OCI-LY1 (cell line): ENCODE measurements around the gene ENTPD6.

Source experiments
- H2AFZ ChIP-seq: fragments of 200-600 bp; sonication (generic), shearing (Covaris generic); 2 replicates; pipeline ENCODE4 v1.6.0; 2014; ENCODE audit warnings: antibody characterized with exemption, mild to moderate bottlenecking, low read length
- H3F3A ChIP-seq: fragments of 200-600 bp; sonication (generic), shearing (Covaris generic); 2 replicates; pipeline ENCODE4 v1.6.0; 2014; ENCODE audit warnings: mild to moderate bottlenecking, antibody characterized with exemption, low read length, moderate library complexity; ENCODE audit not compliant: insufficient read depth
- H3K27ac ChIP-seq: fragments of 200-600 bp; sonication (generic); 2 replicates; pipeline ENCODE4 v1.5.1; 2014; ENCODE audit warnings: low read length, mixed run types, mild to moderate bottlenecking, low read depth; ENCODE audit not compliant: poor library complexity, severe bottlenecking
- H3K27me3 ChIP-seq: fragments of 200-600 bp; sonication (generic); 2 replicates; pipeline ENCODE4 v1.6.0; 2014; ENCODE audit warnings: antibody characterized with exemption, mild to moderate bottlenecking, low read length, moderate library complexity; ENCODE audit not compliant: insufficient read depth
- H3K36me3 ChIP-seq: fragments of 200-600 bp; sonication (generic); 2 replicates; pipeline ENCODE4 v1.6.1; 2014; ENCODE audit warnings: mild to moderate bottlenecking, antibody characterized with exemption, low read length, moderate library complexity, mixed read lengths; ENCODE audit not compliant: insufficient read depth
- H3K4me1 ChIP-seq: fragments of 200-600 bp; sonication (generic); 2 replicates; pipeline ENCODE4 v1.5.1; 2014; ENCODE audit warnings: mild to moderate bottlenecking, low read length, moderate library complexity; ENCODE audit not compliant: insufficient read depth, severe bottlenecking
- H3K4me2 ChIP-seq: fragments of 200-600 bp; sonication (generic), shearing (Covaris generic); 2 replicates; pipeline ENCODE4 v1.6.1; 2014; ENCODE audit warnings: low read length
- H3K4me3 ChIP-seq: fragments of 200-600 bp; sonication (generic); 2 replicates; pipeline ENCODE4 v1.5.1; 2014; ENCODE audit warnings: low read length, low read depth, mild to moderate bottlenecking, mixed read lengths; ENCODE audit not compliant: poor library complexity, severe bottlenecking
- H3K79me2 ChIP-seq: fragments of 200-600 bp; shearing (Covaris generic); 2 replicates; pipeline ENCODE4 v1.6.1; 2016; ENCODE audit warnings: mixed run types, low read length, mixed read lengths; ENCODE audit not compliant: insufficient read depth
- H3K9ac ChIP-seq: fragments of 200-600 bp; sonication (generic), shearing (Covaris generic); 2 replicates; pipeline ENCODE4 v1.6.1; 2014; ENCODE audit warnings: mild to moderate bottlenecking, low read length, mixed read lengths
- H3K9me2 ChIP-seq: fragments of 200-600 bp; sonication (generic), shearing (Covaris generic); 2 replicates; pipeline ENCODE4 v1.6.1; 2014; ENCODE audit warnings: low read depth, mild to moderate bottlenecking, low read length, mixed read lengths
- H3K9me3 ChIP-seq: fragments of 200-600 bp; shearing (Covaris generic); 2 replicates; pipeline ENCODE4 v1.6.1; 2014; ENCODE audit warnings: low read length, mixed read lengths
- H4K20me1 ChIP-seq: fragments of 200-600 bp; sonication (generic), shearing (Covaris generic); 2 replicates; pipeline ENCODE4 v1.6.0; 2016; ENCODE audit warnings: mild to moderate bottlenecking, low read length; ENCODE audit not compliant: insufficient read depth
- EZH2 ChIP-seq: fragments of 200-600 bp; sonication (generic), shearing (Covaris generic); IDR thresholded peaks from 2 replicates; pipeline ENCODE4 v1.8.0; 2017; ENCODE audit warnings: borderline replicate concordance, mixed run types, mild to moderate bottlenecking, antibody characterized with exemption, low read length, moderate library complexity, mixed read lengths
- TF ChIP-seq, protein P1 (sequence below): fragments of 200-600 bp; sonication (generic), shearing (Covaris generic); IDR thresholded peaks from 2 replicates; pipeline ENCODE4 v1.5.1; 2017; ENCODE audit warnings: mild to moderate bottlenecking, antibody characterized with exemption, low read length, moderate library complexity, mixed read lengths

Gene ENTPD6

DNA sequence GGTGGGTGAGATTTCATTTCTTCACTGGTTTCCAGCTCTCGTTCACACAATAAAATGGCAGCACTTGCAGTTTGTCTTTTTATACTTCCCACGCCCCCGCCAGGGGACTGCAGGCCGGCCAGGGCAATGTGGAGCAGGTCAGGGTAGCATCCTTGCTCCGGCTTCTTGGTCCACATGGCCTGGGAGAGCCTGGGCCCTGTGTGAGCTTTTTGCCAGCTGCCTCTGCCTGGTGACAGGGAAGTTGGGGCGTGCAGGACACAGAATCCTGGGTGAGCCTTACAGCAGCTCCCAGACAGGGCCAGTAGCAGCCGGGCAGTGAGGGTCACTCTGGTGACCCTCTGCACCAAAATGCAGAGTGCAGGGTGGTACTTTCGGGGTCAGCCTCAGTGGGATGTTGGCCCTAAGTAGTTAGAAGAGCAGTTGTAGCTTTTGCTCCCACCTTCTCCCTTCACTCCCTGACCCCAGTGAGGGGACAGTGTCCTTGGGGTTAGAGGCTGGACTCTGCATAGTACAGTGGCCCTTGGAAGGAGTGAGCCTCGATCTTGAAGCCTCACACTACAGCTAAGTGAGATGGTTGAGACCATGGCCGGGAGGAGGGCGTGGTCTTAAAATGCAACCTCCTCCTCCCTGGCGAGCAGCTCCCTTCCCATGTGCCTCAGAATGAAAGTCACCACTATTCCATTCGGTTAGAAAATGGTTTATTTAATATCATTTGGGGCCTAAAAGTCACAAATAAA, 76.1 kb downstream of the ENTPD6 start:
- TF ChIP-seq, protein P1, sequence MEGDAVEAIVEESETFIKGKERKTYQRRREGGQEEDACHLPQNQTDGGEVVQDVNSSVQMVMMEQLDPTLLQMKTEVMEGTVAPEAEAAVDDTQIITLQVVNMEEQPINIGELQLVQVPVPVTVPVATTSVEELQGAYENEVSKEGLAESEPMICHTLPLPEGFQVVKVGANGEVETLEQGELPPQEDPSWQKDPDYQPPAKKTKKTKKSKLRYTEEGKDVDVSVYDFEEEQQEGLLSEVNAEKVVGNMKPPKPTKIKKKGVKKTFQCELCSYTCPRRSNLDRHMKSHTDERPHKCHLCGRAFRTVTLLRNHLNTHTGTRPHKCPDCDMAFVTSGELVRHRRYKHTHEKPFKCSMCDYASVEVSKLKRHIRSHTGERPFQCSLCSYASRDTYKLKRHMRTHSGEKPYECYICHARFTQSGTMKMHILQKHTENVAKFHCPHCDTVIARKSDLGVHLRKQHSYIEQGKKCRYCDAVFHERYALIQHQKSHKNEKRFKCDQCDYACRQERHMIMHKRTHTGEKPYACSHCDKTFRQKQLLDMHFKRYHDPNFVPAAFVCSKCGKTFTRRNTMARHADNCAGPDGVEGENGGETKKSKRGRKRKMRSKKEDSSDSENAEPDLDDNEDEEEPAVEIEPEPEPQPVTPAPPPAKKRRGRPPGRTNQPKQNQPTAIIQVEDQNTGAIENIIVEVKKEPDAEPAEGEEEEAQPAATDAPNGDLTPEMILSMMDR, result no peak
- no peak for TF ChIP-seq EZH2
- Histone ChIP-seq H3K27ac (no peak overlapping the region), H3K9ac (no peak overlapping the region), H2AFZ (no peak overlapping the region), H4K20me1 (no peaks in the 10 kb centered on the region), H3K9me3 (no peaks in the 10 kb centered on the region), H3K9me2 (no peaks in the 10 kb centered on the region), H3K4me2 (no peak overlapping the region), H3K79me2 (no peaks in the 10 kb centered on the region), H3K36me3 (peaks cover 51% of the 10 kb centered on the region), H3K4me3 (no peak overlapping the region), H3K4me1 (peaks cover 25% of the 10 kb centered on the region), H3F3A (no peaks in the 10 kb centered on the region), H3K27me3 (no peaks in the 10 kb centered on the region)

DNA sequence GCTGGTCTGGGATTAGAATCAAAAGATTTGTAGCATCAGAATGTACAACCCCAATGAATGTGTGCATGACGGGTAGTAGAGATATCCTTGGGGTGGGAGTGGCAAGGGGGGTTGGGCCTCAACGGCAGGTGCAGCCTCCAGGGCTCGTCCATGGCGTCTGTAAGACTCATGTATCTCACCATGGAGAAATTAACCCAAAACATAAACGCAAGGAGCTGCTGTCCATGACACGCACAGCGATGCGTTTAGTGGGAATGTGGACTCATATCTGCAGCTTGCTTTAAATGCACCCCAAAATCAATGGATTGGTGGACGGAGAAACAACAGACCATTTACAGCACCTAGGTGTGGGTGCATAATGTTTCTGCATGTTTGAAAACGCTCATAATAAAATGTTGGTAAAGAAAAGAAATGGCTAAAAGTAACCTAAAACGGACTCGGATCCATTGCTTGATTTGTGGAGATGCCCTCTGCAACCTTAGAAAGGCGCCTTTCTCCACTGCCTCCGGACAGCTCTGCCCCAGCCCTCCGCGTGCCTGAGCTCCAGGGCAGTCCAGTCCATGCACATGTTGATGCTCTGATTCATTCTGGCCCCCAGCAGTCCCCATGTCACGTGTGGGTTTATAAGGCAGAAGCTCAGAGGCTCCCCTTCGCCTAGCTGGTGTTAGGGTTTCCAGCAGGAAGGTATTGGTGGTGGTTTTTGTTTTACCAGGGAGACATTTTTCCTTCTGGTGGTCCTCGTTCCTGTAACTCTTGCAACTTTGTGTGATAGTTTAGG, 76.9 kb downstream of the ENTPD6 start:
- TF ChIP-seq, protein P1, result no peak
- no peak for TF ChIP-seq EZH2
- no peaks in the 10 kb centered on the region for H3K79me2 ChIP-seq
- no peak overlapping the region for H2AFZ ChIP-seq
- no peak overlapping the region for H3K4me2 ChIP-seq
- H4K20me1 ChIP-seq, result no peaks in the 10 kb centered on the region
- no peak overlapping the region for H3K4me3 ChIP-seq
- no peak overlapping the region for H3K9ac ChIP-seq
- no peak overlapping the region for H3K27ac ChIP-seq
- peaks cover 54% of the 10 kb centered on the region for H3K36me3 ChIP-seq
- H3K27me3 ChIP-seq, result no peaks in the 10 kb centered on the region
- no peaks in the 10 kb centered on the region for H3K9me3 ChIP-seq
- H3F3A ChIP-seq, result no peaks in the 10 kb centered on the region
- H3K9me2 ChIP-seq, result no peaks in the 10 kb centered on the region
- H3K4me1 ChIP-seq, result peaks cover 17% of the 10 kb centered on the region

DNA sequence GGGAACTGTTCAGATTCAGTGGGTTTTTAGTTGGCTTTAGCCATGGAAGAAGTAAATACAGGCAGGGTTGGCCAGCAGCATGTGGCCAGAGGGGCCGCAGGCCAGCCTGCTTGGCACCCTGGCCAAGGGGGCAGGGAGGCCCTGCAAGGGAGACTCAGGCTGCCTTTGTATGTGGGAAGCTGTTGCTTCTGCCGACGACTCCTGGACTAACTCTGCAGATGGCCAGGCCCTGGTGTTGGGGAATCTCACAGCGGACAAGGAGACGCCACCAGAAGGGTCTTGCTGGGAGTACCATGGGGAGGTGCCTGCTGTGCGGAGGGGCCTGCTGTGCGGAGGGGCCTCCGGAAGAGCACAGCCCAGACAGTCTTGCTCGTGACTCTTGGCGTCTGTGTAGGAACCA, 77.5 kb downstream of the ENTPD6 start:
- no peak for TF ChIP-seq EZH2
- H3K27ac ChIP-seq, result no peak overlapping the region

More for the DNA sequence above, 77.5 kb downstream of the ENTPD6 start:
- Histone ChIP-seq H4K20me1 (no peaks in the 10 kb centered on the region), H3K9ac (no peak overlapping the region), H3K79me2 (no peaks in the 10 kb centered on the region), H3K9me3 (no peaks in the 10 kb centered on the region), H3K9me2 (no peaks in the 10 kb centered on the region), H3K36me3 (peaks cover 60% of the 10 kb centered on the region), H3F3A (no peaks in the 10 kb centered on the region), H3K27me3 (no peaks in the 10 kb centered on the region), H3K4me1 (peaks cover 12% of the 10 kb centered on the region), H3K4me3 (no peak overlapping the region), H2AFZ (no peak overlapping the region), H3K4me2 (no peak overlapping the region)
